ENCODE data around the gene MATR3. TPM values are rescaled to one million over a fixed set of nuclear protein-coding genes. Genes with fewer than 3 reads are reported as not detected.

The MATR3 gene
- total and polyA plus RNA-seq, 10 of the 15 experiments (the other 5 are each of a cell fraction or from before 2014, with no cell fraction given): 134 to 401 (median 221) TPM

DNA sequence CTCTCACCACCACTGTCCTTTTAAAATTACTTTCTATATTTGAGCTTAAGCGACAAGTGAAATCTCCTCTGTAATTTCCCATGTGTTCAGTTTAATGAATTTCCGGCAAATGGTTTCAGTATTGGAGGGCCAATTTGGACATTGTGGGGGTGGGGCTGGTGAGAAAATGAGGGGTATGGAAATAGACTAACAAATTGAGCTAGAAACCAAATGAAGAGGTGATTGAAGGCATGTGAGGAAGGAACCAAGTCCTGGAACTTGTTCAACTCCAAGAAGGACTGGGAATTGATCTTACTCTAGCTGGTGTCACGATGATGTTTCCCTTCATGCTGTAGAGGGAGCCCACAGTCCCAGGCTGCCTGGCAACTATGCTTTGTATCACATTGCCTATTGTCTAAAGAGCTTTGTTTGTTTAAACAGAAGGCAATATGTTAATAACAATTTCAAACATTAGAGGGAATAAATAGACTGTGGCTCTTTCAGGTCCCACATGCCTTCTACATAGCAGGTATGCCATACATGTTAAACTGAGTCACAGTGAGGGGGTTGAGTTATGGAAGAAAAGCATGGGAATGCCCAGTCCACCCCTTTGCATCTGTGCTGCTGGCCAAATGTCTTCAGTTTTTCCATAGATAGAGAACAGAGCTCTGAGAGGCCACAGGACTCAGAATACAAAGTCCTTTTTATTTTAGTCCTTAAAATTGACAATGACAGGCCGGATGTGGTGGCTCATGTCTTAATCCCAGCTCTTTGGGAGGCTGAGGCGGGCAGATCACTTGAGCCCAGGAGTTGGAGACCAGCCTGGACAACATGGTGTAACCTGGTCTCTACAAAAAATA is 25.0 kb upstream of the MATR3 start:
- peak overlapping the region; percentile 40 for H3K27ac ChIP-seq (ENCODE audit: control insufficient read depth, insufficient read depth)
- no peaks in the 10 kb centered on the region for H3K36me3 ChIP-seq (ENCODE audit: control insufficient read depth in 2 of 2, insufficient read depth in 2 of 2, low read length in 1 of 2)
- DNase-seq (ENCODE audit: low read depth, low spot score): no peak
- CTCF ChIA-PET: interaction anchor here (0.5 to 4.1 kb wide), 26 partner anchors 8 to 627 kb away, joined by 3 to 44 read pairs (median 4); partner anchors contain the start of gene PAIP2
- peak overlapping the region; percentile 62 for H2AFZ ChIP-seq (ENCODE audit: control insufficient read depth, low read depth, low read length)
- in situ Hi-C loops (cut with MboI): loop anchor here (10.0 to 25.0 kb wide), 2 partner anchors 631 to 694 kb away; partner anchors contain the start of gene HSPA9
- RAD21 ChIA-PET (ENCODE audit: unreplicated experiment): interaction anchor here (0.7 to 2.4 kb wide), 17 partner anchors 8 to 154 kb away, joined by 3 to 28 read pairs (median 6); partner anchors contain the start of genes MATR3, MZB1 and PAIP2
- no TSS peak for BruUV-seq (replicated peaks)
- peak overlapping the region; percentile 39 for H3K4me2 ChIP-seq (ENCODE audit: control insufficient read depth, insufficient read depth)
- peak; percentile 41 for ATAC-seq
- peak; percentile 65 for FAIRE-seq
- POLR2A ChIA-PET: interaction anchor here (0.5 to 3.1 kb wide), 17 partner anchors 9 to 805 kb away, joined by 3 to 14 read pairs (median 4); partner anchors contain the start of genes MATR3, MZB1 and PAIP2
- H3K4me1 ChIP-seq (ENCODE audit: control insufficient read depth, insufficient read depth, low read length): peaks cover 38% of the 10 kb centered on the region
- no peaks in the 10 kb centered on the region for H4K20me1 ChIP-seq (ENCODE audit: control insufficient read depth, insufficient read depth)
- intact Hi-C loops (cut with micrococcal nuclease; ENCODE audit: unreplicated experiment): loop anchor here (10.0 kb wide), 1 partner anchor 804 kb away; the partner anchor contains the start of gene EGR1
- SMC1A ChIA-PET (ENCODE audit: uncharacterized antibody, unreplicated experiment): interaction anchor here (0.6 to 2.9 kb wide), 21 partner anchors 8 to 628 kb away, joined by 3 to 34 read pairs (median 3); partner anchors contain the start of genes MZB1, PAIP2 and STING1
- H3K9ac ChIP-seq (ENCODE audit: control insufficient read depth, insufficient read depth, low read length): no peak overlapping the region
- no peaks in the 10 kb centered on the region for H3K9me3 ChIP-seq (replicated peaks; ENCODE audit: control insufficient read depth, insufficient read depth, low read length)
- H3K4me3 ChIP-seq: 0 out of 2 replicates have a peak overlapping the region, but pooled peaks have one; percentile 6
- WGBS (ENCODE audit: insufficient coverage, insufficient replicate concordance, low lambda C conversion rate, missing lambda C conversion rate): 57% methylated on average over 5 of the region's 5 CpGs
- peaks cover 1% of the 10 kb centered on the region for H3K79me2 ChIP-seq (ENCODE audit: control insufficient read depth, insufficient read depth, low read length)
- no peaks in the 10 kb centered on the region for H3K27me3 ChIP-seq (replicated peaks in 1 of 2; ENCODE audit: control insufficient read depth in 2 of 2, insufficient read depth in 2 of 2, low read length in 1 of 2)
- TF ChIP-seq CBX5 (IDR thresholded peaks at IDR 0.05; ENCODE audit: low read depth): no peak
- no peak for TF ChIP-seq RB1 (IDR thresholded peaks at IDR 0.05; ENCODE audit: borderline replicate concordance)
- peak; percentile 40; the same call in 1 of the 2 replicates for TF ChIP-seq RAD21 (IDR thresholded peaks at IDR 0.05; ENCODE audit: insufficient read depth, low read depth, low read length)
- no peak for TF ChIP-seq ZSCAN29 (IDR thresholded peaks at IDR 0.05)
- no peak for TF ChIP-seq SMAD1 (IDR thresholded peaks at IDR 0.05; ENCODE audit: low read depth, partially characterized antibody)
- no peak for TF ChIP-seq YY1 (IDR thresholded peaks at IDR 0.05; ENCODE audit: low read depth, low read length)
- TF ChIP-seq SIX5 (IDR thresholded peaks at IDR 0.05; ENCODE audit: low read depth, low read length, severe bottlenecking): no peak
- peak in 1 of 2 experiments; percentile 12; a peak in 1 of 4 replicates for TF ChIP-seq BHLHE40 (IDR thresholded peaks at IDR 0.05; ENCODE audit: borderline replicate concordance in 1 of 2, low read depth in 2 of 2, low read length in 1 of 2)
- 0 out of 2 replicates have a peak, but pooled peaks have one; percentile 33 for TF ChIP-seq RELB (IDR thresholded peaks at IDR 0.05; ENCODE audit: low read depth)
- no peak for TF ChIP-seq PKNOX1 (IDR thresholded peaks at IDR 0.05)
- no peak for TF ChIP-seq SREBF1 (IDR thresholded peaks at IDR 0.05; ENCODE audit: low read length)
- peak; percentile 19 for TF ChIP-seq CUX1 (IDR thresholded peaks at IDR 0.05; ENCODE audit: insufficient replicate concordance, low read depth, low read length)
- TF ChIP-seq CHD4 (IDR thresholded peaks at IDR 0.05): no peak
